ENCODE measurements around the gene MAPT.
"Not testable (repeated sequence)": the region's sequence is repeated elsewhere in the genome, so short reads cannot be mapped to it uniquely, and the experiment has no call there.

The MAPT gene

GRCh38 chr17:45991341-45991740 is 97.0 kb downstream of the MAPT start:
- no peak for DNase-seq (ENCODE audit: low spot score)

GRCh38 chr17:45992175-45992574 is 97.8 kb downstream of the MAPT start:
- no peak for DNase-seq (ENCODE audit: low spot score)

DNA sequence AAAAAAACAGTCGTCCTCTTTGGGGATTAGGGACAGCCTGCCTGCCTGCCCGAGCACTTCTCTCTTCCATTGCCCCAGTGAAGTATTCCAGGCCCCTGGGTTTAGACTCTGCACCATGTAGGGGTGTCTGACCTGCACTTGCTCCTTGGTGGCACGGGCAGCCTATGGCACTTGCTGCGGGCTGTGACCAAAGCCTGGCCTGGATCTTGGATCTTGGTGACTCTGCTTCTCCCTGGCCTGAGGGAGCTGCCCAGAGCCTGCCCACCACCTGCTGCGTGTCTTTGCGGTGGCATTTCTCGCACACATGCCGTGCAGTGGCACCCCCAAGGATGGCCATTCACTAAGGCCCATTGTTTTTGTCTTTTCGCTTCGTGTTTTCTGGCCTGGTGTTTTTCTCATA is 98.5 kb downstream of the MAPT start:
- no peak for DNase-seq (ENCODE audit: low spot score)

- DNase-seq (ENCODE audit: low spot score): no peak
These were observed 99.7 kb downstream of the MAPT start for GRCh38 chr17:45993962-45994627.

- DNase-seq (ENCODE audit: low spot score): no peak
These were observed 100.6 kb downstream of the MAPT start for GRCh38 chr17:45994987-45995386.

DNA sequence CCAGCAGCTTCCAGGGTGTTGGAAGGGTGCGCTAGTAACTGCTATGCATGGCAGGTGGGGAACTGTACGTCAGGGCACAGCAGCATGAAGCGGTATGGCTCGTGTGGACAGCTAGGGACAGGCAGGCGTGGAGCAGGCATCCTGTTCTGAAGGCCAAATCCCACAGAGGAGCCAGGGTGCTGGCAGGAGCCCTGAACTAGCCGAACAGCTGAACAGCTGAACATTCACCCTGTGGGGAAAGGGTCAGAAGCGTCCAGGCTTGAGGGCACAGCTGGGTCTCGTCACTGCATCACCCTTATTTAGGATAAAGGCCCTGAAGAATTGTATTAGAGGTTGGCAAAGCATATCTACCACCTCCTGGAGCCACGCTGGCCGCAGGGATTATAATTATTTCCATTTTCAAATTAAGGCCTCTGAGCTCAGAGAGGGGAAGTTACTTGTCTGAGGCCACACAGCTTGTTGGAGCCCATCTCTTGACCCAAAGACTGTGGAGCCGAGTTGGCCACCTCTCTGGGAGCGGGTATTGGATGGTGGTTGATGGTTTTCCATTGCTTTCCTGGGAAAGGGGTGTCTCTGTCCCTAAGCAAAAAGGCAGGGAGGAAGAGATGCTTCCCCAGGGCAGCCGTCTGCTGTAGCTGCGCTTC is 101.4 kb downstream of the MAPT start:
- no peak for DNase-seq (ENCODE audit: low spot score)

DNA sequence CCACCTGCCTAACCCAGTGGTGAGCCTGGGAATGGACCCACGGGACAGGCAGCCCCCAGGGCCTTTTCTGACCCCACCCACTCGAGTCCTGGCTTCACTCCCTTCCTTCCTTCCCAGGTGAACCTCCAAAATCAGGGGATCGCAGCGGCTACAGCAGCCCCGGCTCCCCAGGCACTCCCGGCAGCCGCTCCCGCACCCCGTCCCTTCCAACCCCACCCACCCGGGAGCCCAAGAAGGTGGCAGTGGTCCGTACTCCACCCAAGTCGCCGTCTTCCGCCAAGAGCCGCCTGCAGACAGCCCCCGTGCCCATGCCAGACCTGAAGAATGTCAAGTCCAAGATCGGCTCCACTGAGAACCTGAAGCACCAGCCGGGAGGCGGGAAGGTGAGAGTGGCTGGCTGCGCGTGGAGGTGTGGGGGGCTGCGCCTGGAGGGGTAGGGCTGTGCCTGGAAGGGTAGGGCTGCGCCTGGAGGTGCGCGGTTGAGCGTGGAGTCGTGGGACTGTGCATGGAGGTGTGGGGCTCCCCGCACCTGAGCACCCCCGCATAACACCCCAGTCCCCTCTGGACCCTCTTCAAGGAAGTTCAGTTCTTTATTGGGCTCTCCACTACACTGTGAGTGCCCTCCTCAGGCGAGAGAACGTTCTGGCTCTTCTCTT is 102.1 kb downstream of the MAPT start:
- DNase-seq (ENCODE audit: low spot score): no peak

- no peak for DNase-seq (ENCODE audit: low spot score)
These were observed 102.8 kb downstream of the MAPT start for GRCh38 chr17:45997166-45997565.

GRCh38 chr17:45997624-45998023 is 103.3 kb downstream of the MAPT start:
- no peak for DNase-seq (ENCODE audit: low spot score)

DNA sequence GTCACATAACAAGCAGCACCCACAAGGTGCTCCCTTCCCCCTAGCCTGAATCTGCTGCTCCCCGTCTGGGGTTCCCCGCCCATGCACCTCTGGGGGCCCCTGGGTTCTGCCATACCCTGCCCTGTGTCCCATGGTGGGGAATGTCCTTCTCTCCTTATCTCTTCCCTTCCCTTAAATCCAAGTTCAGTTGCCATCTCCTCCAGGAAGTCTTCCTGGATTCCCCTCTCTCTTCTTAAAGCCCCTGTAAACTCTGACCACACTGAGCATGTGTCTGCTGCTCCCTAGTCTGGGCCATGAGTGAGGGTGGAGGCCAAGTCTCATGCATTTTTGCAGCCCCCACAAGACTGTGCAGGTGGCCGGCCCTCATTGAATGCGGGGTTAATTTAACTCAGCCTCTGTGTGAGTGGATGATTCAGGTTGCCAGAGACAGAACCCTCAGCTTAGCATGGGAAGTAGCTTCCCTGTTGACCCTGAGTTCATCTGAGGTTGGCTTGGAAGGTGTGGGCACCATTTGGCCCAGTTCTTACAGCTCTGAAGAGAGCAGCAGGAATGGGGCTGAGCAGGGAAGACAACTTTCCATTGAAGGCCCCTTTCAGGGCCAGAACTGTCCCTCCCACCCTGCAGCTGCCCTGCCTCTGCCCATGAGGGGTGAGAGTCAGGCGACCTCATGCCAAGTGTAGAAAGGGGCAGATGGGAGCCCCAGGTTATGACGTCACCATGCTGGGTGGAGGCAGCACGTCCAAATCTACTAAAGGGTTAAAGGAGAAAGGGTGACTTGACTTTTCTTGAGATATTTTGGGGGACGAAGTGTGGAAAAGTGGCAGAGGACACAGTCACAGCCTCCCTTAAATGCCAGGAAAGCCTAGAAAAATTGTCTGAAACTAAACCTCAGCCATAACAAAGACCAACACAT is 104.9 kb downstream of the MAPT start, which contains the start of gene STH:
STH (plus strand) TSS at position 264 of the 913 bp plus-strand sequence; CDS start at position 294, 30 bp downstream.
- no peak for DNase-seq (ENCODE audit: low spot score)

- no peak for DNase-seq (ENCODE audit: low spot score)
These were observed 105.5 kb downstream of the MAPT start for GRCh38 chr17:45999900-46000290.

- DNase-seq (ENCODE audit: low spot score): no peak
These were observed 105.9 kb downstream of the MAPT start for GRCh38 chr17:46000292-46000691.

- DNase-seq (ENCODE audit: low spot score): no peak
These were observed 106.4 kb downstream of the MAPT start for GRCh38 chr17:46000757-46001156.

GRCh38 chr17:46001390-46002310 is 107.3 kb downstream of the MAPT start:
- no peak for DNase-seq (ENCODE audit: low spot score)

DNA sequence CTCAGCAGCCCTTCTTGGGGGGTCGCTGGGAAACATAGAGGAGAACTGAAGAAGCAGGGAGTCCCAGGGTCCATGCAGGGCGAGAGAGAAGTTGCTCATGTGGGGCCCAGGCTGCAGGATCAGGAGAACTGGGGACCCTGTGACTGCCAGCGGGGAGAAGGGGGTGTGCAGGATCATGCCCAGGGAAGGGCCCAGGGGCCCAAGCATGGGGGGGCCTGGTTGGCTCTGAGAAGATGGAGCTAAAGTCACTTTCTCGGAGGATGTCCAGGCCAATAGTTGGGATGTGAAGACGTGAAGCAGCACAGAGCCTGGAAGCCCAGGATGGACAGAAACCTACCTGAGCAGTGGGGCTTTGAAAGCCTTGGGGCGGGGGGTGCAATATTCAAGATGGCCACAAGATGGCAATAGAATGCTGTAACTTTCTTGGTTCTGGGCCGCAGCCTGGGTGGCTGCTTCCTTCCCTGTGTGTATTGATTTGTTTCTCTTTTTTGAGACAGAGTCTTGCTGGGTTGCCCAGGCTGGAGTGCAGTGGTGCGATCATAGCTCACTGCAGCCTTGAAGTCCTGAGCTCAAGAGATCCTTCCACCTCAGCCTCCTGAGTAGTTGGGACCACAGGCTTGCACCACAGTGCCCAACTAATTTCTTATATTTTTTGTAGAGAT is 108.1 kb downstream of the MAPT start:
- DNase-seq (ENCODE audit: low spot score): peak; percentile 77

- DNase-seq (ENCODE audit: low spot score): no peak
These were observed 108.6 kb downstream of the MAPT start for GRCh38 chr17:46002973-46003316.

GRCh38 chr17:46003907-46004748 is 109.8 kb downstream of the MAPT start:
- DNase-seq (ENCODE audit: low spot score): no peak

DNA sequence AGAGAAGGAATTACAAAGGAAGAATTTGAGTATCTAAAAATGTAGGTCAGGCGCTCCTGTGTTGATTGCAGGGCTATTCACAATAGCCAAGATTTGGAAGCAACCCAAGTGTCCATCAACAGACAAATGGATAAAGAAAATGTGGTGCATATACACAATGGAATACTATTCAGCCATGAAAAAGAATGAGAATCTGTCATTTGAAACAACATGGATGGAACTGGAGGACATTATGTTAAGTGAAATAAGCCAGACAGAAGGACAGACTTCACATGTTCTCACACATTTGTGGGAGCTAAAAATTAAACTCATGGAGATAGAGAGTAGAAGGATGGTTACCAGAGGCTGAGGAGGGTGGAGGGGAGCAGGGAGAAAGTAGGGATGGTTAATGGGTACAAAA is 111.7 kb downstream of the MAPT start:
- not testable (repeated sequence) for DNase-seq (ENCODE audit: low spot score)

DNA sequence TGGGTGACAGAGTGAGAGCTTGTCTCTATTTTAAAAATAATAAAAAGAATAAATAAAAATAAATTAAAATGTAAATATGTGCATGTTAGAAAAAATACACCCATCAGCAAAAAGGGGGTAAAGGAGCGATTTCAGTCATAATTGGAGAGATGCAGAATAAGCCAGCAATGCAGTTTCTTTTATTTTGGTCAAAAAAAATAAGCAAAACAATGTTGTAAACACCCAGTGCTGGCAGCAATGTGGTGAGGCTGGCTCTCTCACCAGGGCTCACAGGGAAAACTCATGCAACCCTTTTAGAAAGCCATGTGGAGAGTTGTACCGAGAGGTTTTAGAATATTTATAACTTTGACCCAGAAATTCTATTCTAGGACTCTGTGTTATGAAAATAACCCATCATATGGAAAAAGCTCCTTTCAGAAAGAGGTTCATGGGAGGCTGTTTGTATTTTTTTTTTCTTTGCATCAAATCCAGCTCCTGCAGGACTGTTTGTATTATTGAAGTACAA is 113.2 kb downstream of the MAPT start:
- no peak for DNase-seq (ENCODE audit: low spot score)
